GM12875 (cell line): ENCODE results near the gene TENT5C.

Experiments used
- H3K4me3 ChIP-seq: one replicate; pipeline ENCODE4 v1.5.1; 2011; ENCODE audit warnings: low read depth, low read length, control low read depth
- CTCF ChIP-seq: IDR thresholded peaks from 2 replicates; pipeline ENCODE4 v1.5.1; 2011; ENCODE audit warnings: low read depth, mild to moderate bottlenecking, control low read depth, inconsistent platforms, low read length, moderate library complexity, borderline replicate concordance; ENCODE audit not compliant: insufficient read depth

The TENT5C gene

GRCh38 chr1:117590273-117590925, 15.4 kb upstream of the TENT5C start:
- no peak for TF ChIP-seq CTCF
- H3K4me3 ChIP-seq, result no peak overlapping the region

- TF ChIP-seq CTCF, result no peak
- H3K4me3 ChIP-seq, result no peak overlapping the region
Observed at GRCh38 chr1:117591252-117591651, 14.6 kb upstream of the TENT5C start.

- TF ChIP-seq CTCF, result no peak
Observed at GRCh38 chr1:117592155-117592554, 13.7 kb upstream of the TENT5C start.

GRCh38 chr1:117594261-117594990, 11.4 kb upstream of the TENT5C start:
- no peak overlapping the region for H3K4me3 ChIP-seq
- no peak for TF ChIP-seq CTCF

More at GRCh38 chr1:117592155-117592554, 13.7 kb upstream of the TENT5C start:
- no peak overlapping the region for H3K4me3 ChIP-seq

- no peak overlapping the region for H3K4me3 ChIP-seq
- no peak for TF ChIP-seq CTCF
Observed at GRCh38 chr1:117596023-117596720, 9.7 kb upstream of the TENT5C start.

GRCh38 chr1:117598489-117598888, 7.4 kb upstream of the TENT5C start:
- H3K4me3 ChIP-seq, result no peak overlapping the region
- TF ChIP-seq CTCF, result no peak
